ENCODE measurements around the gene PRDX1.
"Not testable (repeated sequence)": the region's sequence is repeated elsewhere in the genome, so short reads cannot be mapped to it uniquely, and the experiment has no call there.

Gene PRDX1

GRCh38 chr1:45490626-45491486, 30.8 kb downstream of the PRDX1 start, which contains the start of gene TESK2:
Gene TESK2, minus strand, starts transcription at chr1:45491163. Its CDS starts 33,378 bp downstream, at chr1:45457785.
- H3K4me3 ChIP-seq (ENCODE audit: low read depth, low read length): peak within 1 kb of the TSS; percentile 88
- TF ChIP-seq CTCF (IDR thresholded peaks at IDR 0.05; ENCODE audit: control insufficient read depth, extremely low read depth, insufficient read depth): no peak
- peak; percentile 100 for DNase-seq (ENCODE audit: low read depth)

DNA sequence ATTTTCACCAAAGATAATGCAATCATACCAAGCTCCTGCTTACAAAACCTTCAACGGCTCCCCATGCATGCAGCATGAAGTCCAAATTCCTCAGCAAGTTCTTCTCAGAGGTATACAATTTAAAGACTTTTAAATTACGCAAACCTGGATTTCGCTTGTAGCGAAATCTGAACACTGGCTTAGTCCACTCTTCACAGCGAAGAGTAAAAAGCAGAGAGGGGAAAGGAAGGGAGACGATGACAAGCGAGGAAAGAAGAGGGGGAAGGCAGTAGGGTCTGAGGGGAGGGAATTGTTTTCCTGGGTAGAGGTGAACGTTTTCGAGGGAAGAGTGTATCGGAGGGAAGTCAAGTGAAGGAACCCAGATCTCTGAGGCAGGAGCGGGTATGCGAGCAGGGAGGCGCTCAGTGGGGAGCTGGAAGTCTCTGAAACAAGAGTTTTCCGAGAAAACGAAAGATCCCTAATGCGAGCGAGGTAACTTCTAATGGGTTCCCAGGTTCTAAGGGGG, 31.5 kb downstream of the PRDX1 start:
- peak overlapping the region; percentile 88 for H3K4me3 ChIP-seq (ENCODE audit: low read depth, low read length)
- no peak for TF ChIP-seq CTCF (IDR thresholded peaks at IDR 0.05; ENCODE audit: control insufficient read depth, extremely low read depth, insufficient read depth)
- DNase-seq (ENCODE audit: low read depth): no peak

GRCh38 chr1:45489379-45489778, 32.3 kb downstream of the PRDX1 start:
- not testable (repeated sequence) for DNase-seq (ENCODE audit: low read depth); H3K4me3 ChIP-seq (ENCODE audit: low read depth, low read length)

DNA sequence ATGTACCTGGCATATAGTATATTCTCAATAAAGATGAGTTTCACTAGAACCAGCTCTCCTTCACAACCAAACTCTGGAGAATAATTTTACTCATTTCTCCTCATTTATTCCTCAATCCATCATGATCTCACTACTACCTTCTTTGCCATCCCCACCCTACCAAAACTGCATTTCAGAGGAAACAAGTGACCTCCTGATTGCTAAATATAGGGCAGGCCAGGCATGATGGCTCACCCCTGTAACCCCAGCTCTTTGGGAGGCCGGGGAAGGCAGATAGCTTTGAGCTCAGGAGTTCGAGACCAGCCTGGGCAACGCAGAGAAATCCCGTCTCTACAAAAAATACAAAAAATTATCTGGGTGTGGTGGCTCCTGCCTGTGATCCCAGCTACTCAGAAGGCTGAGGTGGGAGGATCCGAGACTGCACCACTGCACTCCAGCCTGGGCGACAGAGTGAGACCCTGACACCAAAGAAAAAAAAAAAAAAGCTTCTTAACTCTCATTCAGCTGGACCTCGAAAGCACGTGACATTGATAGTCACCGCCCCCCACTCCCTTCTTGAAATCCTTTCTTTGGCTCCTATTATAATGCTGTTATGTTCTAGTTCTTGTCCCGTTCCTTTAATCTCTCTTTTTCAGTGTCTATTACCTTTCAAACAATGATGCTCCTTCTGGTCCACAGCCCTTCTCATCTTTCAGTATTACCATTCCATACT, 32.9 kb downstream of the PRDX1 start:
- DNase-seq (ENCODE audit: low read depth): no peak
- no peak for TF ChIP-seq CTCF (IDR thresholded peaks at IDR 0.05; ENCODE audit: control insufficient read depth, extremely low read depth, insufficient read depth)
- no peak overlapping the region for H3K4me3 ChIP-seq (ENCODE audit: low read depth, low read length)

DNA sequence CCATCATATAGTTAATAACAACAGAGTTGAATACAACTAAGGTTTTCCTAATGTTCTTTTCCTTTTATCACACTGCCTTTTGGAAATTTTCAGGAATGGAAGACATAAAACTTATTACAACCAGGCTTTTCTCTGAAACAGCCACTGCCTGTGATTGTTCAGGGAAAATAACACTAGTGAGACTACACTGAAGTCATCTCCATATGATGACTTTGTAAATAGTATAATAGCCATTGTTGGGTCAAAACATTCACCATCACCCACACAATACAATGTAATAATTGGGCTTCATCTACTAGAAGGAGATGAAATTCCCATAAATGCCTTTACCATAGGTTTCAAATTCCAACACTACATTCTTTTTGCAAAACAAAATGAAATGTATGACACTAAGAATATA, 35.7 kb downstream of the PRDX1 start:
- TF ChIP-seq CTCF (IDR thresholded peaks at IDR 0.05; ENCODE audit: control insufficient read depth, extremely low read depth, insufficient read depth): no peak
- H3K4me3 ChIP-seq (ENCODE audit: low read depth, low read length): no peak overlapping the region
- DNase-seq (ENCODE audit: low read depth): no peak

GRCh38 chr1:45479039-45479748, 42.5 kb downstream of the PRDX1 start:
- no peak for DNase-seq (ENCODE audit: low read depth)
- no peak for TF ChIP-seq CTCF (IDR thresholded peaks at IDR 0.05; ENCODE audit: control insufficient read depth, extremely low read depth, insufficient read depth)
- no peak overlapping the region for H3K4me3 ChIP-seq (ENCODE audit: low read depth, low read length)

Measured in LNCaP clone FGC (cell line).